OCI-LY1 (cell line): Measurements from ENCODE around the gene ROCK1.
"Not testable (repeated sequence)": the region's sequence is repeated elsewhere in the genome, so short reads cannot be mapped to it uniquely, and the experiment has no call there.

Source experiments
- H2AFZ ChIP-seq: fragments of 200-600 bp; sonication (generic), shearing (Covaris generic); 2 replicates; pipeline ENCODE4 v1.6.0; 2014; ENCODE audit warnings: antibody characterized with exemption, mild to moderate bottlenecking, low read length
- H3F3A ChIP-seq: fragments of 200-600 bp; sonication (generic), shearing (Covaris generic); 2 replicates; pipeline ENCODE4 v1.6.0; 2014; ENCODE audit warnings: mild to moderate bottlenecking, antibody characterized with exemption, low read length, moderate library complexity; ENCODE audit not compliant: insufficient read depth
- H3K27ac ChIP-seq: fragments of 200-600 bp; sonication (generic); 2 replicates; pipeline ENCODE4 v1.5.1; 2014; ENCODE audit warnings: low read length, mixed run types, mild to moderate bottlenecking, low read depth; ENCODE audit not compliant: poor library complexity, severe bottlenecking
- H3K27me3 ChIP-seq: fragments of 200-600 bp; sonication (generic); 2 replicates; pipeline ENCODE4 v1.6.0; 2014; ENCODE audit warnings: antibody characterized with exemption, mild to moderate bottlenecking, low read length, moderate library complexity; ENCODE audit not compliant: insufficient read depth
- H3K36me3 ChIP-seq: fragments of 200-600 bp; sonication (generic); 2 replicates; pipeline ENCODE4 v1.6.1; 2014; ENCODE audit warnings: mild to moderate bottlenecking, antibody characterized with exemption, low read length, moderate library complexity, mixed read lengths; ENCODE audit not compliant: insufficient read depth
- H3K4me1 ChIP-seq: fragments of 200-600 bp; sonication (generic); 2 replicates; pipeline ENCODE4 v1.5.1; 2014; ENCODE audit warnings: mild to moderate bottlenecking, low read length, moderate library complexity; ENCODE audit not compliant: insufficient read depth, severe bottlenecking
- H3K4me2 ChIP-seq: fragments of 200-600 bp; sonication (generic), shearing (Covaris generic); 2 replicates; pipeline ENCODE4 v1.6.1; 2014; ENCODE audit warnings: low read length
- H3K4me3 ChIP-seq: fragments of 200-600 bp; sonication (generic); 2 replicates; pipeline ENCODE4 v1.5.1; 2014; ENCODE audit warnings: low read length, low read depth, mild to moderate bottlenecking, mixed read lengths; ENCODE audit not compliant: poor library complexity, severe bottlenecking
- H3K79me2 ChIP-seq: fragments of 200-600 bp; shearing (Covaris generic); 2 replicates; pipeline ENCODE4 v1.6.1; 2016; ENCODE audit warnings: mixed run types, low read length, mixed read lengths; ENCODE audit not compliant: insufficient read depth
- H3K9ac ChIP-seq: fragments of 200-600 bp; sonication (generic), shearing (Covaris generic); 2 replicates; pipeline ENCODE4 v1.6.1; 2014; ENCODE audit warnings: mild to moderate bottlenecking, low read length, mixed read lengths
- H3K9me2 ChIP-seq: fragments of 200-600 bp; sonication (generic), shearing (Covaris generic); 2 replicates; pipeline ENCODE4 v1.6.1; 2014; ENCODE audit warnings: low read depth, mild to moderate bottlenecking, low read length, mixed read lengths
- H3K9me3 ChIP-seq: fragments of 200-600 bp; shearing (Covaris generic); 2 replicates; pipeline ENCODE4 v1.6.1; 2014; ENCODE audit warnings: low read length, mixed read lengths
- H4K20me1 ChIP-seq: fragments of 200-600 bp; sonication (generic), shearing (Covaris generic); 2 replicates; pipeline ENCODE4 v1.6.0; 2016; ENCODE audit warnings: mild to moderate bottlenecking, low read length; ENCODE audit not compliant: insufficient read depth
- EZH2 ChIP-seq: fragments of 200-600 bp; sonication (generic), shearing (Covaris generic); IDR thresholded peaks from 2 replicates; pipeline ENCODE4 v1.8.0; 2017; ENCODE audit warnings: borderline replicate concordance, mixed run types, mild to moderate bottlenecking, antibody characterized with exemption, low read length, moderate library complexity, mixed read lengths
- TF ChIP-seq, protein P1 (sequence below): fragments of 200-600 bp; sonication (generic), shearing (Covaris generic); IDR thresholded peaks from 2 replicates; pipeline ENCODE4 v1.5.1; 2017; ENCODE audit warnings: mild to moderate bottlenecking, antibody characterized with exemption, low read length, moderate library complexity, mixed read lengths

Gene ROCK1

DNA sequence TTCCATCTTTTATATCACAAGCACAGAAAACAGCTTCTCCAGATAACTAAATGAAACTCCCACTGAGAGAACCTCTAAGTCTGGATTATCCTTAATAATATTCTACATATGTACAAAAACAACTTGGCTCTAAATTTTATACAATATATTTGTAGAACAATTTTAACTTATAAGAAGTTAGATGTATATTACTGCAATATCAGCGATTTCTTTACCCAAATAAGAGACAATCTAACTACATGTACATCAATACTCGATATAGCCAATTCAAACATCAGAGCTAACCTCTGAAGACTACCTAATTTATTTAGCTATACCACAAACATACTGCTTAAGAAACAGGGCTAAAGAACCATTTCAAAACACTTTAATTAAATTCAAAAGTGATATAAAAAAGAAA, 148.6 kb downstream of the ROCK1 start:
- Histone ChIP-seq H3K36me3 (peaks cover 62% of the 10 kb centered on the region), H3K79me2 (no peaks in the 10 kb centered on the region), H3K27ac (no peak overlapping the region), H3K9me2 (no peaks in the 10 kb centered on the region), H2AFZ (no peak overlapping the region), H3K27me3 (no peaks in the 10 kb centered on the region), H3K4me3 (no peak overlapping the region), H3K9ac (no peak overlapping the region), H3F3A (no peaks in the 10 kb centered on the region), H3K4me2 (no peak overlapping the region), H3K9me3 (no peaks in the 10 kb centered on the region), H3K4me1 (no peaks in the 10 kb centered on the region), H4K20me1 (no peaks in the 10 kb centered on the region)
- TF ChIP-seq, protein P1, sequence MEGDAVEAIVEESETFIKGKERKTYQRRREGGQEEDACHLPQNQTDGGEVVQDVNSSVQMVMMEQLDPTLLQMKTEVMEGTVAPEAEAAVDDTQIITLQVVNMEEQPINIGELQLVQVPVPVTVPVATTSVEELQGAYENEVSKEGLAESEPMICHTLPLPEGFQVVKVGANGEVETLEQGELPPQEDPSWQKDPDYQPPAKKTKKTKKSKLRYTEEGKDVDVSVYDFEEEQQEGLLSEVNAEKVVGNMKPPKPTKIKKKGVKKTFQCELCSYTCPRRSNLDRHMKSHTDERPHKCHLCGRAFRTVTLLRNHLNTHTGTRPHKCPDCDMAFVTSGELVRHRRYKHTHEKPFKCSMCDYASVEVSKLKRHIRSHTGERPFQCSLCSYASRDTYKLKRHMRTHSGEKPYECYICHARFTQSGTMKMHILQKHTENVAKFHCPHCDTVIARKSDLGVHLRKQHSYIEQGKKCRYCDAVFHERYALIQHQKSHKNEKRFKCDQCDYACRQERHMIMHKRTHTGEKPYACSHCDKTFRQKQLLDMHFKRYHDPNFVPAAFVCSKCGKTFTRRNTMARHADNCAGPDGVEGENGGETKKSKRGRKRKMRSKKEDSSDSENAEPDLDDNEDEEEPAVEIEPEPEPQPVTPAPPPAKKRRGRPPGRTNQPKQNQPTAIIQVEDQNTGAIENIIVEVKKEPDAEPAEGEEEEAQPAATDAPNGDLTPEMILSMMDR: no peak
- TF ChIP-seq EZH2: no peak

DNA sequence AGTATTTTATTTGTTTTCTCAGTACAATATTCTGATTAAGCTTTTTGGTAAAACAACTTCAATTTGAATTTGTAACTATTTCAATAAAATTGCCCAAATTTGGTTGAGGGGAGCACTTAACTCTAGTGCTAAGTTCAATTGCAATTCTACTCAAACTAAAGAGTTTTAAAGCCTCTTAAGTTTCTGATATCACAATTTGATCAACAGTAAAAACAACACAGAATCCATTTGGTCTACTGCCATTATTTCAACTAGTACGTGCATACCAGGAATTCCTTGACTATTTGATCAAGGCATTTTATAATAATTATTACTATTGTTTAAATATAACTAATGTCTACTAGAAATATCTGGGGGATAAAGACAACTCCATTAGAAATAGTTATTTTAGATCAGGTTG, 150.9 kb downstream of the ROCK1 start:
- no peaks in the 10 kb centered on the region for H4K20me1 ChIP-seq
- H2AFZ ChIP-seq: no peak overlapping the region
- H3K27ac ChIP-seq: no peak overlapping the region
- no peak overlapping the region for H3K4me2 ChIP-seq
- TF ChIP-seq, protein P1: no peak
- no peak for TF ChIP-seq EZH2
- H3K4me1 ChIP-seq: no peaks in the 10 kb centered on the region
- H3K9me2 ChIP-seq: no peaks in the 10 kb centered on the region
- peaks cover 46% of the 10 kb centered on the region for H3K36me3 ChIP-seq
- H3K9me3 ChIP-seq: no peaks in the 10 kb centered on the region
- no peaks in the 10 kb centered on the region for H3F3A ChIP-seq
- H3K79me2 ChIP-seq: no peaks in the 10 kb centered on the region
- no peaks in the 10 kb centered on the region for H3K27me3 ChIP-seq
- H3K4me3 ChIP-seq: no peak overlapping the region
- H3K9ac ChIP-seq: no peak overlapping the region

DNA sequence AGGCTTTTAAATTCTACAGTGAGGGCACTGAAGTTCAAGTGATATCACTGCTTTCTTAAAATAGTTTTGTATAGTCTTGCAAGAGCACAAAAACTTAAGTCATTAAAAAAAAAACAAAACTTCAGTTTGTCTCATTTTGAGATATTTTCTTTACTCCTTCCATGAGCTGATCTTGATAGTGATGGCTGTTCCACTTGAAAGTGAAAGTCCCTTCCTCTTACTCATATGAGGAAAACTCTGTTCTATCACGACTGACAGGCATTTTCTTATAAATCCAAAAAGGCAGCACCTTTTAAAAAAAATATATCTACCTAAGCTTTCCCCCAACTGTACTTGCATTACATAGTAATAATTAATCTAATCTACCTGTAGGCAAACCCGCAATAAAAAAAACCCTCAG, 160.8 kb downstream of the ROCK1 start:
- not testable (repeated sequence) for H3K9me2 ChIP-seq

More for the DNA sequence above, 160.8 kb downstream of the ROCK1 start:
- H3K36me3 ChIP-seq, H3K9me3 ChIP-seq, H3K4me3 ChIP-seq, H3K9ac ChIP-seq, H2AFZ ChIP-seq, H3K4me1 ChIP-seq, H3K4me2 ChIP-seq, H3F3A ChIP-seq, H3K79me2 ChIP-seq, H4K20me1 ChIP-seq, H3K27me3 ChIP-seq, H3K27ac ChIP-seq: not testable (repeated sequence)
